T-helper 17 cell (primary cell): Measurements from ENCODE around the gene DNAH9. TPM values are rescaled to one million over a fixed set of nuclear protein-coding genes. Genes with fewer than 3 reads are reported as not detected.

Experiments used
- ATAC-seq: fragments of 150-1000 bp; cut with Tn5 transposase; 2 replicates; pipeline ENCODE4 v1.10.0; 2021; ENCODE audit warnings: mild to moderate bottlenecking, moderate library complexity
- DNase-seq, 3 donors: peaks; one replicate each; pipeline versions ENCODE4 v3.0.0 to v3.0.0-alpha.2; 2020 to 2021
- H3K9me3 ChIP-seq: one replicate; pipeline ENCODE4 v1.7.0; 2013; ENCODE audit warnings: low read length, mild to moderate bottlenecking; ENCODE audit not compliant: control insufficient read depth, poor library complexity, severe bottlenecking
- H3K27ac Mint-ChIP-seq: one replicate; pipeline ENCODE4 v1.8.0; 2022; ENCODE audit warnings: mild to moderate bottlenecking, moderate library complexity, mixed read lengths
- H3K27me3 Mint-ChIP-seq: one replicate; pipeline ENCODE4 v1.8.0; 2022; ENCODE audit warnings: mixed read lengths
- H3K36me3 Mint-ChIP-seq: one replicate; pipeline ENCODE4 v1.8.0; 2022; ENCODE audit warnings: low read depth, mixed read lengths
- H3K4me1 Mint-ChIP-seq: one replicate; pipeline ENCODE4 v1.8.0; 2022; ENCODE audit warnings: mild to moderate bottlenecking, mixed read lengths
- H3K4me3 Mint-ChIP-seq: one replicate; pipeline ENCODE4 v1.8.0; 2022; ENCODE audit warnings: mild to moderate bottlenecking, moderate library complexity, mixed read lengths
- total RNA-seq, 4 donors: library from RNA in 2 of 4; stranded (reverse) in 2 of 4; gene quantifications; one replicate each; pipeline ENCODE4 v1.2.3 and lab custom pipeline; 2022 to 2026

Gene DNAH9
- total RNA-seq, 2 donors from 2014 or later: not detected

- Mint-ChIP-seq H3K4me1 (no peaks in the 10 kb centered on the region), H3K36me3 (no peaks in the 10 kb centered on the region), H3K27ac (no peak overlapping the region), H3K27me3 (no peaks in the 10 kb centered on the region), H3K4me3 (no peak overlapping the region)
- no peaks in the 10 kb centered on the region for H3K9me3 ChIP-seq
- DNase-seq (no peak), ATAC-seq (no peak)
Observed at GRCh38 chr17:11707586-11707985, 109.3 kb downstream of the DNAH9 start.

DNA sequence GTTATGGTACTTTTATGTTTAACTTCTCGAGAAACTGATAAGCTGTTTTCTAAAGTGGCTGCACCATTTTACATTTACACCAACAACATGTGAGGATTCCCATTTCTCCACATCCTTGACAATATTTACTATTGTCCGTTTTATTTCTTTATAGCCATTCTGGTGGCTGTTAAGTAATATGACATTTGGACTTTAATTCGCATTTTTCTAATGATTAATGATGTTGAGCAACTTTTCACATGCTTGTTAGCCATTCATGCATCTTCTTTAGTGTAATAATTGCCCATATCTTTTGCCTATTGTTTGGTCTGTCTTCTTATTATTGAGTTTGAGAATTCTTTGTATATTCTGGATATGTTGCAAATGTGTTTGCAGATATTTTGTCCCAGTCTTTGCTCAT, 114.2 kb downstream of the DNAH9 start:
- no peaks in the 10 kb centered on the region for H3K9me3 ChIP-seq
- Mint-ChIP-seq H3K36me3 (no peaks in the 10 kb centered on the region), H3K4me1 (no peaks in the 10 kb centered on the region), H3K27me3 (no peaks in the 10 kb centered on the region), H3K4me3 (no peak overlapping the region), H3K27ac (no peak overlapping the region)
- DNase-seq (no peak), ATAC-seq (no peak)

GRCh38 chr17:11719203-11719602, 120.9 kb downstream of the DNAH9 start:
- no peak overlapping the region for H3K27ac Mint-ChIP-seq
- DNase-seq (no peak), ATAC-seq (no peak)
- no peak overlapping the region for H3K4me3 Mint-ChIP-seq
- H3K4me1 Mint-ChIP-seq: no peaks in the 10 kb centered on the region
- H3K27me3 Mint-ChIP-seq: no peaks in the 10 kb centered on the region
- no peaks in the 10 kb centered on the region for H3K9me3 ChIP-seq
- no peaks in the 10 kb centered on the region for H3K36me3 Mint-ChIP-seq

- Mint-ChIP-seq H3K27ac (no peak overlapping the region), H3K4me1 (no peaks in the 10 kb centered on the region), H3K36me3 (no peaks in the 10 kb centered on the region), H3K27me3 (no peaks in the 10 kb centered on the region), H3K4me3 (no peak overlapping the region)
- H3K9me3 ChIP-seq: no peaks in the 10 kb centered on the region
- ATAC-seq (no peak), DNase-seq (no peak)
Observed at GRCh38 chr17:11719856-11720255, 121.6 kb downstream of the DNAH9 start.

DNA sequence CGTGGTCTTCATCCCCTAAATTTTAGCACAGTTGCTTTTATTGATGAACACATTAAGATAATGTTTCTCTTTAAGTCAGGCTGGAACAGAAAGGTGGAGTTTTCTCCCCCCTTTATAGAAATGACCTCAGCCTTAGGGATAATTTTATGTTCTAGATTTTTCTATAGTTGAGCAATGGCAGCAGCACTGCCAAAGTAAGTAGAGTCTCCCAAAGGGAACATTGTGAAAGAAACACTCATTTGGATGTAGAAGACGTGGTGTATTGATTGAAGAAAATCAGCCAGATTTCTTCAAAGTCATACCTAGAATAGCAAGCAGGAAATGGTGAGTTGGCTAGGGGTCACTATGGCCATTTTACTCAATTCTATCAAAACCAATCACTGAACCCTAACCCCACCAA, 122.5 kb downstream of the DNAH9 start:
- no peak for ATAC-seq
- H3K4me3 Mint-ChIP-seq: no peak overlapping the region
- H3K4me1 Mint-ChIP-seq: no peaks in the 10 kb centered on the region
- DNase-seq: no peak
- no peaks in the 10 kb centered on the region for H3K9me3 ChIP-seq
- no peak overlapping the region for H3K27ac Mint-ChIP-seq
- H3K36me3 Mint-ChIP-seq: no peaks in the 10 kb centered on the region
- no peaks in the 10 kb centered on the region for H3K27me3 Mint-ChIP-seq

- no peaks in the 10 kb centered on the region for H3K36me3 Mint-ChIP-seq
- DNase-seq: no peak
- no peaks in the 10 kb centered on the region for H3K9me3 ChIP-seq
- ATAC-seq: no peak
- no peaks in the 10 kb centered on the region for H3K27me3 Mint-ChIP-seq
- no peaks in the 10 kb centered on the region for H3K4me1 Mint-ChIP-seq
- H3K4me3 Mint-ChIP-seq: no peak overlapping the region
- H3K27ac Mint-ChIP-seq: no peak overlapping the region
Observed at GRCh38 chr17:11730747-11731146, 132.5 kb downstream of the DNAH9 start.

- Mint-ChIP-seq H3K27me3 (no peaks in the 10 kb centered on the region), H3K27ac (no peak overlapping the region), H3K4me3 (no peak overlapping the region), H3K4me1 (no peaks in the 10 kb centered on the region), H3K36me3 (no peaks in the 10 kb centered on the region)
- no peak for ATAC-seq
- no peak for DNase-seq
- no peaks in the 10 kb centered on the region for H3K9me3 ChIP-seq
Observed at GRCh38 chr17:11736613-11737312, 138.5 kb downstream of the DNAH9 start.

DNA sequence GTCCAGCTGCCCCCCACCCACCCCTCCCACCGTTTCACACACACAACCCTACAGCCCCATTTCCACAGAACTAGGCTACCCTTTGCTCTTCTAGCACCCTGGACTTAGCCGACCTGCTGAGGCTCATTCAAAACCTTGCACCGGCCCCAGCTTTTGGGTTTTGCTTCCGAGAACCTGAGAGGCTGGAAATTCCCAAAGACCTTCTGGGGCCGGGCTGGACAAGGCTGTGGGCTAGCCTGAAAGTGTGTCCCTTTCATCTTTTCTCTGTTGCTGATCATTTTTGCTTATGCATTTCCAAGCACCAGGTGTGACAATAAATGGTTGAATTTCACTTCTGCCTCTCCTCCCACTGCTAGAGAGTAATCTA, 139.0 kb downstream of the DNAH9 start:
- DNase-seq: no peak
- ATAC-seq: no peak
- Mint-ChIP-seq H3K36me3 (no peaks in the 10 kb centered on the region), H3K4me3 (no peak overlapping the region), H3K27me3 (no peaks in the 10 kb centered on the region), H3K27ac (no peak overlapping the region), H3K4me1 (no peaks in the 10 kb centered on the region)
- no peaks in the 10 kb centered on the region for H3K9me3 ChIP-seq

- no peaks in the 10 kb centered on the region for H3K9me3 ChIP-seq
- DNase-seq (no peak), ATAC-seq (no peak)
- peaks cover under 1% of the 10 kb centered on the region for H3K4me1 Mint-ChIP-seq
- no peaks in the 10 kb centered on the region for H3K27me3 Mint-ChIP-seq
- H3K36me3 Mint-ChIP-seq: no peaks in the 10 kb centered on the region
- no peak overlapping the region for H3K4me3 Mint-ChIP-seq
- no peak overlapping the region for H3K27ac Mint-ChIP-seq
Observed at GRCh38 chr17:11738151-11738550, 139.9 kb downstream of the DNAH9 start.

GRCh38 chr17:11739351-11739750, 141.1 kb downstream of the DNAH9 start:
- DNase-seq (no peak), ATAC-seq (no peak)
- Mint-ChIP-seq H3K4me1 (peaks cover 3% of the 10 kb centered on the region), H3K27me3 (no peaks in the 10 kb centered on the region), H3K4me3 (no peak overlapping the region), H3K27ac (no peak overlapping the region), H3K36me3 (no peaks in the 10 kb centered on the region)
- no peaks in the 10 kb centered on the region for H3K9me3 ChIP-seq

- Mint-ChIP-seq H3K27ac (no peak overlapping the region), H3K27me3 (no peaks in the 10 kb centered on the region), H3K36me3 (no peaks in the 10 kb centered on the region), H3K4me3 (no peak overlapping the region), H3K4me1 (peaks cover 3% of the 10 kb centered on the region)
- DNase-seq (no peak), ATAC-seq (no peak)
- H3K9me3 ChIP-seq: no peaks in the 10 kb centered on the region
Observed at GRCh38 chr17:11739848-11740247, 141.6 kb downstream of the DNAH9 start.

- Mint-ChIP-seq H3K4me3 (no peak overlapping the region), H3K4me1 (peaks cover 3% of the 10 kb centered on the region), H3K27me3 (no peaks in the 10 kb centered on the region), H3K36me3 (no peaks in the 10 kb centered on the region), H3K27ac (no peak overlapping the region)
- ATAC-seq: no peak
- H3K9me3 ChIP-seq: no peaks in the 10 kb centered on the region
- no peak for DNase-seq
Observed at GRCh38 chr17:11742886-11743285, 144.6 kb downstream of the DNAH9 start.

DNA sequence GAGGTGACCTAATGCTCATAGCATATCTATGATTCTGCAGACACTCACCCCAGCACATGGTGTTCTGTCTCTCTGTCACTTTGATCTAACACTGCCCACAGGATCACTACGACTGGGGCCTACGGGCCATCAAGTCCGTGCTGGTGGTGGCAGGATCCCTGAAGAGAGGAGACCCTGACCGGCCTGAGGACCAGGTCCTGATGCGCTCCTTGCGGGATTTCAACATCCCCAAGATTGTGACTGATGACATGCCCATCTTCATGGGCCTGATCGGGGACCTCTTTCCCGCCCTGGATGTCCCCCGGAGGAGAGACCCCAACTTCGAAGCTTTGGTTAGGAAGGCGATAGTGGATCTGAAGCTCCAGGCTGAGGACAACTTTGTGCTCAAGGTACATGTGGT, 146.4 kb downstream of the DNAH9 start:
- Mint-ChIP-seq H3K4me1 (peaks cover 3% of the 10 kb centered on the region), H3K4me3 (no peak overlapping the region)

DNA sequence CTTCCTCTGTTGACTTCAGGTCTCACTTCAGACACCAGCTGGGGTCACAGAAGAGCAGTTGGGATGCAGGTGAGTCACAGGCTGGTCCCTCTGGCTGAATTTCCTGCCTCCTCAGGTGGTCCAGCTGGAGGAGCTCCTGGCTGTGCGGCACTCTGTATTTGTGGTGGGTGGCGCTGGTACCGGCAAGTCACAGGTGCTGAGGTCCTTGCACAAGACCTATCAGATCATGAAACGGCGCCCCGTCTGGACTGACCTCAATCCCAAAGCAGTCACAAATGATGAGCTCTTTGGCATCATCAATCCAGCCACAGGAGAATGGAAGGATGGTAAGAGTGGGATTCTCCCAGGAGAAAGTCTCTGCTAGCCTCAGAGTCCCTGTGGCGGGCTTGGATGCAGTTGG, 149.2 kb downstream of the DNAH9 start:
- no peak for DNase-seq
- peaks cover 3% of the 10 kb centered on the region for H3K4me1 Mint-ChIP-seq
- H3K9me3 ChIP-seq: no peaks in the 10 kb centered on the region
- H3K27ac Mint-ChIP-seq: no peak overlapping the region
- ATAC-seq: no peak
- H3K4me3 Mint-ChIP-seq: no peak overlapping the region
- no peaks in the 10 kb centered on the region for H3K36me3 Mint-ChIP-seq
- H3K27me3 Mint-ChIP-seq: no peaks in the 10 kb centered on the region

More for the DNA sequence above, 146.4 kb downstream of the DNAH9 start:
- ATAC-seq (no peak), DNase-seq (no peak)
- Mint-ChIP-seq H3K27ac (no peak overlapping the region), H3K27me3 (no peaks in the 10 kb centered on the region), H3K36me3 (no peaks in the 10 kb centered on the region)
- H3K9me3 ChIP-seq: no peaks in the 10 kb centered on the region
